Stomach (tissue), 9 donors: Measurements from ENCODE around the gene PCBP3. TPM values are rescaled to one million over a fixed set of nuclear protein-coding genes. Genes with fewer than 3 reads are reported as not detected.

Source experiments
- DNase-seq, 2 donors: peaks; one replicate each; pipeline versions ENCODE4 v3.0.0 to v3.0.0-alpha.2; 2013 to 2019
- H3K27ac ChIP-seq, 5 donors: fragments of 200-600 bp in 4 of 5; sonication (generic) in 4 of 5; one replicate each; pipeline ENCODE4 v1.5.1; 2013 to 2019; ENCODE audit warnings: mild to moderate bottlenecking in 1 of 5, moderate library complexity in 1 of 5
- H3K27me3 ChIP-seq, 3 donors: fragments of 200-600 bp; sonication (generic); one replicate each; pipeline ENCODE4 v1.5.1; 2017 to 2019; ENCODE audit warnings: mixed run types in 1 of 3
- H3K36me3 ChIP-seq, 4 donors: fragments of 200-600 bp; sonication (generic); 1 replicate in 3 of 4; 2 replicates in 1 of 4; pipeline ENCODE4 v1.5.1; 2016 to 2019
- H3K4me1 ChIP-seq, 4 donors: fragments of 200-600 bp; sonication (generic); one replicate each; pipeline ENCODE4 v1.5.1; 2016 to 2019
- H3K4me3 ChIP-seq, 4 donors: fragments of 200-600 bp; sonication (generic) in 3 of 4; one replicate each; pipeline ENCODE4 v1.5.1; 2016 to 2019; ENCODE audit warnings: mild to moderate bottlenecking in 1 of 4
- H3K9me3 ChIP-seq, 4 donors: fragments of 200-600 bp; sonication (generic); one replicate each; pipeline ENCODE4 v1.5.1; 2016 to 2019
- CTCF ChIP-seq, 7 experiments: fragments of 450-650 bp in 4 of 7; fragments of 200-600 bp in 3 of 7; sonication (generic) in 3 of 7; IDR thresholded peaks; one replicate each; pipeline ENCODE4 v1.5.1; 2016 to 2019; ENCODE audit warnings: antibody characterized with exemption in 7 of 7, control low read depth in 2 of 7, mild to moderate bottlenecking in 1 of 7
- EP300 ChIP-seq: sonication (generic); formaldehyde crosslinking; IDR thresholded peaks from one replicate; pipeline ENCODE4 v1.6.1; 2017; ENCODE audit warnings: antibody characterized with exemption
- POLR2A ChIP-seq, 4 donors: fragments of 450-650 bp; IDR thresholded peaks; one replicate each; pipeline ENCODE4 v1.6.1; 2016; ENCODE audit warnings: antibody characterized with exemption in 4 of 4, control low read depth in 2 of 4, mild to moderate bottlenecking in 1 of 4, moderate library complexity in 1 of 4
- POLR2AphosphoS5 ChIP-seq, 3 donors: sonication (generic); formaldehyde crosslinking; IDR thresholded peaks; one replicate each; pipeline ENCODE4 v1.6.1; 2016; ENCODE audit warnings: antibody characterized with exemption in 3 of 3
- WGBS, 5 donors: extraction: QIAGEN DNeasy Blood & Tissue Kit in 3 of 5; methylation state at CpG; one replicate each; pipeline versions ENCODE4 v1.1.5 to v1.1.7; 2013 to 2018; 5-methylcytosine and 5-hydroxymethylcytosine counted together
- intact Hi-C: fragments of 100-400 bp; cut with DNase I; formaldehyde crosslinking; loops from one replicate; pipeline ENCODE4 v1.15.1; 2023; ENCODE audit warnings: low total_unique reads
- polyA plus RNA-seq, 3 donors: library from polyadenylated mRNA; stranded (reverse); fragments of 200-250 nt; gene quantifications; one replicate each; pipeline ENCODE4 v1.2.3, GENCODE V29; 2013
- total RNA-seq, 5 donors: library from RNA; depleted of rRNA; stranded (reverse); fragments of >200 nt; gene quantifications; one replicate each; pipeline versions ENCODE4 v1.1.0 to v1.2.3, GENCODE V29; 2014 to 2016
- donor health status: healthy with polysubstance abuse.
- donor health status: Bipolar disorder and iron deficiency.
- donor health status: healthy.

PCBP3 gene
- total and polyA plus RNA-seq, 8 donors: 1.8 to 10.9 (median 3.3) TPM; not detected in 3

GRCh38 chr21:45859762-45860357 lies 216.3 kb downstream of the PCBP3 start:
- no peak overlapping the region for H3K4me3 ChIP-seq
- no peaks in the 10 kb centered on the region for H3K36me3 ChIP-seq
- no peak for TF ChIP-seq CTCF (IDR thresholded peaks at IDR 0.05)
- no peak for TF ChIP-seq POLR2AphosphoS5 (IDR thresholded peaks at IDR 0.05)
- no peak for TF ChIP-seq POLR2A (IDR thresholded peaks at IDR 0.05)
- no peak for TF ChIP-seq EP300
- H3K9me3 ChIP-seq: no peaks in the 10 kb centered on the region
- H3K27ac ChIP-seq: no peak overlapping the region
- H3K4me1 ChIP-seq: no peaks in the 10 kb centered on the region
- peaks cover 0 to 12% (median 0%) of the 10 kb centered on the region in 3 donors for H3K27me3 ChIP-seq
- 79 to 93% (median 88%) methylated on average over 8 to 12 of the region's 12 CpGs for WGBS, 5 donors
- DNase-seq: no peak
- intact Hi-C loops: no loop called here

- Histone ChIP-seq H3K4me3 (no peak overlapping the region), H3K27ac (no peak overlapping the region), H3K9me3 (no peaks in the 10 kb centered on the region), H3K36me3 (no peaks in the 10 kb centered on the region), H3K27me3 (peaks cover 0 to 7% (median 0%) of the 10 kb centered on the region in 3 donors), H3K4me1 (no peaks in the 10 kb centered on the region)
- intact Hi-C loops: no loop called here
- no peak for DNase-seq
- WGBS, 5 donors: 84 to 90% (median 85%) methylated on average over 18 to 26 of the region's 26 CpGs
- TF ChIP-seq POLR2A (IDR thresholded peaks at IDR 0.05) (no peak), EP300 (no peak), CTCF (IDR thresholded peaks at IDR 0.05) (no peak), POLR2AphosphoS5 (IDR thresholded peaks at IDR 0.05) (no peak)
Measured at GRCh38 chr21:45860493-45861155, 217.1 kb downstream of the PCBP3 start.

- 79 to 86% (median 84%) methylated on average over 14 of the region's 14 CpGs for WGBS, 5 donors
- intact Hi-C loops: no loop called here
- no peak overlapping the region for H3K4me3 ChIP-seq
- no peaks in the 10 kb centered on the region for H3K9me3 ChIP-seq
- H3K4me1 ChIP-seq: no peaks in the 10 kb centered on the region
- DNase-seq: no peak
- no peaks in the 10 kb centered on the region for H3K36me3 ChIP-seq
- TF ChIP-seq POLR2A (IDR thresholded peaks at IDR 0.05) (no peak), CTCF (IDR thresholded peaks at IDR 0.05) (no peak), EP300 (no peak), POLR2AphosphoS5 (IDR thresholded peaks at IDR 0.05) (no peak)
- peaks cover 0 to 14% (median 0%) of the 10 kb centered on the region in 3 donors for H3K27me3 ChIP-seq
- no peak overlapping the region for H3K27ac ChIP-seq
Measured at GRCh38 chr21:45861156-45861870, 217.8 kb downstream of the PCBP3 start.

GRCh38 chr21:45862543-45863207 lies 219.2 kb downstream of the PCBP3 start:
- intact Hi-C loops: no loop called here
- TF ChIP-seq CTCF (IDR thresholded peaks at IDR 0.05) (no peak), POLR2AphosphoS5 (IDR thresholded peaks at IDR 0.05) (no peak), POLR2A (IDR thresholded peaks at IDR 0.05) (no peak), EP300 (no peak)

More at GRCh38 chr21:45862543-45863207, 219.2 kb downstream of the PCBP3 start:
- Histone ChIP-seq H3K4me3 (no peak overlapping the region), H3K36me3 (no peaks in the 10 kb centered on the region), H3K4me1 (no peaks in the 10 kb centered on the region), H3K27ac (no peak overlapping the region), H3K9me3 (no peaks in the 10 kb centered on the region), H3K27me3 (peaks cover 0 to 24% (median 0%) of the 10 kb centered on the region in 3 donors)
- 62 to 80% (median 80%) methylated on average over 9 of the region's 9 CpGs for WGBS, 5 donors
- no peak for DNase-seq
